NCI-H146 treated with DMSO at 0.1 percent for 48 hours (cell line): ENCODE measurements around the gene TMEM168.
A peak's percentile ranks its signal among the peaks of the same experiment; 100 is the strongest.
"Not testable (repeated sequence)": the region's sequence is repeated elsewhere in the genome, so short reads cannot be mapped to it uniquely, and the experiment has no call there.

Experiments
- DNase-seq: peaks from one replicate; lab custom pipeline; 2025; ENCODE audit not compliant: unreplicated experiment; lab: John Stamatoyannopoulos, UW

Gene TMEM168

DNA sequence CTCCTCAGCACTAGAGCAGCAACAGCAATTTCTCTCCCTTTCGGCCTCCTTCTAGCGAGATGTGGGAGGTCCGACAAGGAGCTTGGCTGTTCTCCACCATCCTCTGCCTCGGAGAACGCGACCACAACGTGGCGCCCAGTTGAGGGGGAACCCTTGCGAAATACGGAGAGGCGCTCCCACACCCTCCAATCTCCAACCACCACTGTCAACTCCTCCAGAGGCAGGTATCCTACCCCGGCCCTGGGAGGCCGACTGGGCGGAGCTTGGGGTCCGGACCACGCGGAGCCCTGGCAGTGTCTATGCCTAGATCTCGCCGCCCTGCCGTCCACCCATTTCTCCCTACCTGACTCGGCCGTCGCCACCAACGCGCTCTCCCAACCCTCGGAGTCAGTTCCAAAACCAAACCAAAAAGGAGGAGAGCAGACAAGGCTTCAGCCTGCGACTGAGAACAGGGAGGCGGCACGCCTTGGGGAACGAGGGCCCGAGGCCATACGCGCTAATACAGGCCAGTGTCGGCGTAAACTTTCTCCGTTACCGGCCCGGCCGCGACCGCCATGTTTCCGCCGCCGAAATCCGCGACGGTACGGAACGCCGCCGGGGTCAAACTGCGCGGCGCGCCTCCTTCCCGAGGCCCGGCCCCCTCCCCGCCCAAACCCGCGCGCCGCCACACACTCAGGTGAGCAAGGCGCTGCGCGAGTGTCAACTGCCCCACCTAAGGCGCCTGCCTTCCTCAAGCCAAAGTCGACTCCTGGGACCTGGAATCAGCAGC lies at the start of gene TMEM168:
Gene TMEM168 (minus strand): TSS at position 577 of the 769 bp plus-strand sequence. CDS start 5,568 bp downstream, outside the sequence.
- peak; percentile 46 for DNase-seq

- not testable (repeated sequence) for DNase-seq
Measured at GRCh38 chr7:112835928-112836327, 45.7 kb upstream of the TMEM168 start.

GRCh38 chr7:112833082-112833481 lies 42.9 kb upstream of the TMEM168 start:
- DNase-seq = no peak

DNA sequence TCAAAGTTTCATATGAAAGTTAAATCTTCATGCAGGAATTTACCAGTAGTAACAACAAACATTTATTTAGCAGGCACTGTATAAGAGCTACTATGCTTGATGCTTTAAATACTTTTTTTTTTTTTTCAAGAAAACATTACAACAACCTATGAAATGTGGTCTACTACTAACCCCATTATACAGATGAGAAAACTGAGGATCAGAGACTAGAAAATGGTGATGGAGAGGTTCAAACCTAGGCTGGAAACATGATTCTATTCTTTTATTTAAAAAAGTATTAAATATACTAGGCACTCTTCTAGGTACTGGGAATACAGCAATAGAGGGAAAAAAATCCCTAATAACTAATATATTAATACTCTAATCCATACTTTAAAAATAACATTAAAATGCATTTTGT lies 40.6 kb upstream of the TMEM168 start:
- no peak for DNase-seq

GRCh38 chr7:112828696-112829095 lies 38.5 kb upstream of the TMEM168 start:
- no peak for DNase-seq

DNA sequence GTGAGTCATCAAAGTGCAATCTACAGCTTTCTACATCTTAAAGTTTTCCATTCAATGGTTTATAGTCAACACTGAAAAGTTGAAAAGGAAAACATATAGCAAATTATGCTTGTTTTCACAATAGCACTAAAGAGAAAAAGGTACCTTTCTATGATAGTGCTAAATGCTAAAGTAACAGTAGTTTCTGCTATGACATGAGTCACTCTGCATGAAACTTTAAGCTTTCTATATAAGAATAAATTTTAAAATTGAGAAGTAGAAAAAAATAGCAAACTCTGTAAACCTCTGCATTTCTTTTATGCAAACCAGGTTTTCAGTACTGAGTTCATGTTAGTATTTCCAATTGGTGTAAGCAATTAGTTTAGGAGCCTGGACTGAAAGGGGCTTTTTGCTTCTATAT lies 31.2 kb upstream of the TMEM168 start:
- DNase-seq = no peak

DNA sequence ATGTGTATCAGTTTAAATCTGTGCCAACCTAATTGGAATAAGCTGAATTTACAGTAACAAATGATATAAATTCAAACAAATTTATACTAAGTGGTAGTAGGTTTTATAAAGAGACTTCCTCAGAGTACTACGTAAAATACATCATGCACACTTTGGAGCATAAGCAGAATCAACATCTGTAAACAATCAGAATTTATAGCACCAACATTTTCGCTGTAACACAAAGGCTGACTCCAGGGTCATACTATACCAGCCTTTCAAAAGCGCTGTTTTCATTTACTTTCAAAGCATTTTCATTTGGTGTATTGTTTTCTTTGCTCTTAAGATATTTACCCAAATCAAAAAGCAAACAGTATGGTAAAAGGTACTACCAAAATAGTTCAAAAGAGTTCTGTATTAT lies 29.3 kb upstream of the TMEM168 start:
- no peak for DNase-seq

GRCh38 chr7:112806156-112806555 lies 16.0 kb upstream of the TMEM168 start:
- no peak for DNase-seq

GRCh38 chr7:112802406-112802805 lies 12.2 kb upstream of the TMEM168 start:
- no peak for DNase-seq

DNA sequence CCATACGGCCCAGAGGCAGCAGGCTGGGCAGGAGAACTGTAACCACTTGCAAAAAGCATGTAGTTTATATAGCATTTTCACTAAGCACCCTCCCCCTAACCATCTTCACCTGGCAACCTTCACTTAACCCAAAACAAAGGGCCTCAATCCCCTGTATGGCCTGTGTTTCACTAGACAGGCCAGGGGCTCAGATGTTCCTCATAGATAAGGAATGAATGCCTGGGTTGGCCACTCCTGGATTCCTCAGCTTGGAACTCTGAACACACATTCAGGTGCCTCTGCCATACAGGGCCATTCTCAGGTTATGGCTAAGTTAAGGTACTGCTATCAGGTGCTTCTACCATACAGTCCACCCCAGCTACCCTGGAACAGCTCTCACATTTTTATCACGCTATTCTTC lies 10.3 kb upstream of the TMEM168 start:
- no peak for DNase-seq

DNA sequence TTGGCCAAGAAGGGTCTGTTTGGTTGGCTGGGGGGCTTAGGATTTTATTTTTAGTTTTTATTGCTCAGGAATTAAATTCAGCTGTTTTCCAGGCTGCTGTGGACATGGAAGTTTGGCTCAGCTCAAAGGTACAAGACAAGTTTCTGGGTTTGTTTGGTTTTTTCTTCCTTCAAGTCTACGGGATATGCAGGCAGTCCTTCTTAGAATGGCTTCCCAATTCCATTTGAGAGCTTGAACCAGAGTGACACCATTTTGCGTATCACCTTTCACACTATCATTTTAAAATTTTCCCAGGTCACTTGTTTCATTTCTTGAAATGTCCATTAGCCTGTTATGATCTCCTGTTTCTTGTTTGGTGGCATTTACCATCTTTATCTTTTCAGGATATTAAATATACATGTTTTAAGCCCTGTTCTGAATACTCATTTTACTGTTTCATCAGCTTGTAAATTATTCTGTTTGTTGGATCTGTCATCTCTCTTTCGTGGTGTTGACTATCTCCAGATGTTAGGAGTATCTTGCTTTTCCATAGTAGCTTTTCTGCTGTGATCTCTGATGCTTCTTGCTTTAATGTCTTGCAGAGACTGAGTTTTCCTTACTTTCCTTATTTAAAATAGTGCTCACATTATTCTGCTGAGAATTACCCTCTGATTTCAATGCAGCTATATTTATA lies 9.4 kb upstream of the TMEM168 start:
- DNase-seq = no peak

GRCh38 chr7:112798274-112799159 lies 8.3 kb upstream of the TMEM168 start:
- no peak for DNase-seq

DNA sequence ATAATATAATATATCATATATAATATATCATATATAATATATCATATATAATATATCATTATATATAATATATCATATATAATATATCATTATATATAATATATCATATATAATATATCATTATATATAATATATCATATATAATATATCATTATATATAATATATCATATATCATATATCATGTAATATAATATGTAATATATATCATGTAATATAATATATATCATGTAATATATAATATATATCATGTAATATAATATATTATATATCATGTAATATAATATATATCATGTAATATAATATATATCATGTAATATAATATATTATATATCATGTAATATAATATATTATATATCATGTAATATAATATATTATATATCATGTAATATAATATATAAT lies 6.4 kb upstream of the TMEM168 start:
- DNase-seq = not testable (repeated sequence)

DNA sequence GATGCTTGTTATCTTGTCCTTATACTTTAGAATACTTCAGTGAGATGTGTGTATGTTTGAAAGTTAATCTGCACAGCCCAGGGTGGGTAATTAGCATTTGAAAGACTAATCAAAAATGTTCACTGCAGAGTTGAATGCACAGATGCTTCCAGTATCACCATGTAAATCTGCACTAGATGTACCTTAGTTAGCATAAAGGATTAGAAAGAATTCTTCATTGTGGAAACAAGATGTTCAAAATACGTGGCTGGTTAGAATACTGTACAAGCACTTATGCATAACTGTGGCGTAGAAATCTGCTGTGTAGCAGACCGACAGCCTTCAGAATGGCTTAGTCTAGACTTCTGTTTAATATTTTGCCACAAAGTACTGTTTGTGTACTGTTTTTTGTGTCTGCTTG lies 2.2 kb upstream of the TMEM168 start:
- no peak for DNase-seq

DNA sequence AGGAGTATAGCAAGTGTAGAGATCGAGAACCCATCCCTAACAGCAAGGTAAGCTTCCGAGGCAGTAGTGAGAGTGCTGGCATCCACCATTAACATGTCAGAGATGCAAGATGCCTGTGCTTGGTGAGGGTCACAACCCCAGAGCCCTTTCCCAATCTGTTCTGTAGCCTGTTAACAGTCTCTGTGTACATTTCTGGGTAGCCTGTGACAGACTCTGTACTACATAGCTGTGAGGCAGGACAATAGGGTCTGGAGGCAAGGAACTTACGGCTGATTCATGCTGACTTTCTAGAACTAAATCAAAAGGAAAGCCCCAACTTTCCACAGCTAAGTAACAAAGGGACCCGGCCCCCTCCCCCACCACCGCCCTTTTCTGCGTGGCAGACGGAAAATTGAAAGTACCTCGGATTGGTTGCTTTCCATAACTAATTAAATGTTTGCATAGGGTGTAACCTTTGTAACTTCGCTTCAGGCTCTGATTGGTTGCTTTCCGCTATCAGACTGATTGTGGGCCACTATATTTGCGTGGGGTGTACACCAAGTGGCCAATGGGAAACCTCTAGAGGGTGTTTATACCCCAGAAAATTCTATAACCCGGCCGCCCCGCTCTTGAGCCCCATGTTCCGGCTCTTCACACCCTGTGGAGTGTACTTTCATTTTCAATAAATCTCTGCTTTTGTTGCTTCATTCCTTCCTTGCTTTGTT lies 1.4 kb upstream of the TMEM168 start:
- DNase-seq = no peak

DNA sequence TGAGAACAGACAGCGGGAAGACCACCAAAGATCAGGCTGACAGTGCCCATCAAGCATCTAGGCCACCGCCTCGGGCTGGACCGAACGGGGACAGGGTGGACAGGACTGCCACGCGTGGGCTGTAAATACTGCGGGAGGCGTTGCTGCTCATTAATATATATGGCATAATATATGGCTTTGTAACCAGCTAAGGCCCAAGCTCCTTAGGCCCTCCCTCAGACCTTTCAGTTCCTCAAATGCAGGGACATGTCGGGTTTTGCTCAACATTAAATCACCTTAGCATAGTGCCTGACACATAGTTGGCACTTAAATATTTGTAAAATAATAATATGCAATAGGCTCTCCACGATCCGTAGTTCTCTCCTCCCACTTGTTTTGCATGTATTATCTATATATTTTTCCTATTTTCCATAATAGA lies 402 bp upstream of the TMEM168 start:
- no peak for DNase-seq

- DNase-seq = no peak
Measured at GRCh38 chr7:112789453-112789816, 758 bp downstream of the TMEM168 start.

GRCh38 chr7:112788778-112789343 lies 1.3 kb downstream of the TMEM168 start:
- DNase-seq = no peak

GRCh38 chr7:112784603-112785002 lies 5.6 kb downstream of the TMEM168 start:
- DNase-seq = no peak

- DNase-seq = no peak
Measured at GRCh38 chr7:112782498-112782897, 7.7 kb downstream of the TMEM168 start.

DNA sequence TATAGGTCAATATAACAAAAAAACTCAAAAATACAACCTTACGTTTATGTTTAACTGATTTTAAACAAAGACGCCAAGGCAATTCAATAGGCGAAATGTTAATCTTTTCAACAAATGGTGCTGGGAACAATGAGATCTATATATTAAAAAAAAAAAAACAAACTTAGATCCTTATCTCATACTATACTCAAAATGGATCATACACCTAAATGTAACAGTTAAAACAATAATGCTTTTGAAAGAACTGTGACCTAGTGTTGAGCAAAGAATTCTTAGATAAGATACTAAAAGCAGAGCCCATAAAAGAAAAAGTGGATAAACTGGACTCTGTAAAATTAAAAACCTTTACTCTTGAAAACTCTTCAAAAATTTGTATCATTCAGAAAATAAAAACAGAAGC lies 8.6 kb downstream of the TMEM168 start:
- DNase-seq = no peak
